Activated CD4-positive, alpha-beta T cell treated with anti-CD3 and anti-CD28 coated beads, Interleukin-2, amount 10 ng/mL, durations not matched to agents 24 days and 14 days (primary cell): ENCODE data around the gene ENAH. TPM values are rescaled to one million over a fixed set of nuclear protein-coding genes. Genes with fewer than 3 reads are reported as not detected.

Experiments
- DNase-seq: peaks from one replicate; pipeline ENCODE4 v3.0.0; 2022
- H3K27ac Mint-ChIP-seq: one replicate; pipeline ENCODE4 v1.8.0; 2022; ENCODE audit warnings: mild to moderate bottlenecking, mixed read lengths
- H3K27me3 Mint-ChIP-seq: one replicate; pipeline ENCODE4 v1.8.0; 2022; ENCODE audit warnings: mixed read lengths
- H3K36me3 Mint-ChIP-seq: one replicate; pipeline ENCODE4 v1.8.0; 2022; ENCODE audit warnings: low read depth, mild to moderate bottlenecking, mixed read lengths
- H3K4me1 Mint-ChIP-seq: one replicate; pipeline ENCODE4 v1.8.0; 2021; ENCODE audit warnings: mixed read lengths
- H3K4me3 Mint-ChIP-seq: one replicate; pipeline ENCODE4 v1.8.0; 2022; ENCODE audit warnings: mild to moderate bottlenecking, moderate library complexity, mixed read lengths
- H3K9me3 Mint-ChIP-seq: one replicate; pipeline ENCODE4 v1.8.0; 2021; ENCODE audit warnings: mixed read lengths
- intact Hi-C: fragments of 100-400 bp; cut with micrococcal nuclease; formaldehyde crosslinking; loops from one replicate; pipeline ENCODE4 v1.15.1; 2023
- total RNA-seq: library from RNA; stranded (reverse); gene quantifications from 2 replicates; pipeline ENCODE4 v1.2.3, GENCODE V29; 2022

The ENAH gene
- total RNA-seq, 1 donor from 2014 or later: 0.33 TPM

DNA sequence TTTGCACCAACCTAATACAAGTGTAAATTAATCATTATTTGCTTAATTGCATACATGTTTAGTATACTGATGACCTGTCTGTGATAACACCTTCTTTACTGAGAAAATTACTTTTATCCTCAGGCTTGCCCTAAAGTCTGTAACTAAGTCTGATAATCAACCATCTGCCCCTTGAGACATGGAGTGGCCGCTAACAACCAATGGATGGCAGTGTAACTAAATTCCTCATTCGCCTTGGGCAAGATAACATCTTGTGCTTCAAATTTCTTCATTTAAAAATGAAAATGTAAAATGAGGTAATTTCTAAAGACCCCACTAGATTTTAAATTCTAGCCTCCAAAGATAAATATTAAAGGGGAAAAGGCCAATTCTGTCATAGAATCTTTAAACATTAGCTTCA lies 85.1 kb downstream of the ENAH start:
- H3K27ac Mint-ChIP-seq: no peak overlapping the region
- H3K4me3 Mint-ChIP-seq: no peak overlapping the region
- intact Hi-C loops: no loop called here
- no peaks in the 10 kb centered on the region for H3K36me3 Mint-ChIP-seq
- no peaks in the 10 kb centered on the region for H3K9me3 Mint-ChIP-seq
- peaks cover 3% of the 10 kb centered on the region for H3K27me3 Mint-ChIP-seq
- H3K4me1 Mint-ChIP-seq: no peaks in the 10 kb centered on the region
- no peak for DNase-seq

DNA sequence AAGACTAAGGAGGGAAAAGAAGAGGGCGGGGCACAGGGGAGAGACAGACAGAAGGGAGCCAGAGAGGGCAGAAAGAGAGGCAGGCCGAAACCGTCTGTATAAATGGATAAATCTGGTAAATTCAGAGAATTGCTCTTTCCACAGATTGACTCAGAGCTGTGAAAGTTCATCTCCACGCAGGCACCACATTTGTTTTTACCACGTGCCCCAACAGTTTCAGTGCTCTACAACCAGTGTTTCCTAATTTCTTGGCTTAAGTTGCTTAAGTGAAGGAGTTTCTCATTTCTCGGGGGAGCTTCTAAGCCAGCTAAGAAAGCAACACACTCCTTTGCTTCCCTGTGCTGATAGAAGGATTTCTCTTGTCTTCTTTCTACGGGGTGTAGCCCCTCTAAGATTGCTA lies 87.1 kb downstream of the ENAH start:
- no peak overlapping the region for H3K27ac Mint-ChIP-seq
- H3K36me3 Mint-ChIP-seq: no peaks in the 10 kb centered on the region
- no peak for DNase-seq
- intact Hi-C loops: no loop called here
- H3K9me3 Mint-ChIP-seq: no peaks in the 10 kb centered on the region
- peaks cover 3% of the 10 kb centered on the region for H3K27me3 Mint-ChIP-seq
- no peak overlapping the region for H3K4me3 Mint-ChIP-seq
- H3K4me1 Mint-ChIP-seq: no peaks in the 10 kb centered on the region

DNA sequence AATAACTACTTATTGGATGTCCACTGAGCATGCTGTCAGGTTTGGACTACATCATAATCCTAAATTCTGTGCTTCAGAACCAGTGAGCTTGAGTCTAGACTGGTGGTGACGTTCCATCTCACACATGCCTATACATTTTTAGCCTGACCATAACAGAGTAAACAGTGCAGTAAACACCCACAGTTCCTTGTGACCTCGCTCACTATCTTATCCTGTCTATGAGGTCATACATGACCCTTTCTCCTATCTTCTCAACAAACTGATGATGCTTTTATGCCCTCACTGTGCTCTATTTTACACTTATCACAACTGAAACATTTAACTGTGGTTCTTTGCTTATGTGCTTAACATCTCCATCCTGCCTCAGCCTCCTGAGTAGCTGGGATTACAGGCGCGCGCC lies 91.2 kb downstream of the ENAH start:
- intact Hi-C loops: no loop called here
- Mint-ChIP-seq H3K27ac (no peak overlapping the region), H3K4me3 (no peak overlapping the region), H3K9me3 (no peaks in the 10 kb centered on the region), H3K4me1 (no peaks in the 10 kb centered on the region), H3K36me3 (no peaks in the 10 kb centered on the region), H3K27me3 (peaks cover 10% of the 10 kb centered on the region)
- DNase-seq: peak; percentile 34

DNA sequence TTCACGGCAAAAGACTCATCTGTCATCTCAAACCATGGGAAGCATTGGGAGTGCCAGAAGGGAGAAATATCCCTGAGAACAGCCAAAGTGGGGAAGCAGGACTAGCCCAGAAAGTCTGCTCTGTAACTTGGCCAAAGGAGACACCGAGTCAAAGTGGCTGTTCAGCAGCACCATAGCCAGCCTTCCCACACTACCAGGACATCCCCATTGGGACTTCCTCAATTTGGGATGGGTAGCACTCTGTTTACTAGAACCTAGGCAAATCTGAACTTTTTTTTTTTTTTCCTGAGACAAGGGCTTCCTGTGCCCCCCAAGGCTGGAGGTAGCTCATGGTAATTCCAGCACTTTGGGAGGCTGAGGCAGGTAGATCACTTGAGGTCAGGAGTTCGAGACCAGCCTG lies 93.0 kb downstream of the ENAH start:
- intact Hi-C loops: no loop called here
- Mint-ChIP-seq H3K36me3 (no peaks in the 10 kb centered on the region), H3K4me3 (no peak overlapping the region), H3K27me3 (peaks cover 11% of the 10 kb centered on the region), H3K9me3 (no peaks in the 10 kb centered on the region), H3K4me1 (no peaks in the 10 kb centered on the region), H3K27ac (no peak overlapping the region)
- DNase-seq: no peak

DNA sequence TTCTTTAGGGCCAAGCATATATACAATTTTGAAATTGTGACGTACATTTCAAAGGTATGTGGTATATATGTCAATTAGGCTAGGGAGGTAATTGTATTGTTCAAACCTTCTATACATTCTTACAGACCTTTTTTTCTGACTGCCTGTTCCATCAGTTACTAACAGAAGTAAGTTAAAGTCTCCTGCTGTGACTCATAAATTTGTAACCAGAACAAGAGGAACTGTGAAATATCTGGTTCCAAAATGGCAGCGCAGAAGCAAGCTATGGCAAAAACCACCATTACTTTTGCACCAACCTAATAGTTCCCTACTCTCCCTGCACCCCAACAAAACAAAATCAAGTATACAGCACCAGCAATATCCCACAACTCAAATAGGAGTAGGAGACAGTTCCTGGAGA lies 93.6 kb downstream of the ENAH start:
- Mint-ChIP-seq H3K4me1 (no peaks in the 10 kb centered on the region), H3K27ac (no peak overlapping the region), H3K36me3 (no peaks in the 10 kb centered on the region), H3K9me3 (no peaks in the 10 kb centered on the region), H3K27me3 (peaks cover 11% of the 10 kb centered on the region), H3K4me3 (no peak overlapping the region)
- intact Hi-C loops: no loop called here
- no peak for DNase-seq

DNA sequence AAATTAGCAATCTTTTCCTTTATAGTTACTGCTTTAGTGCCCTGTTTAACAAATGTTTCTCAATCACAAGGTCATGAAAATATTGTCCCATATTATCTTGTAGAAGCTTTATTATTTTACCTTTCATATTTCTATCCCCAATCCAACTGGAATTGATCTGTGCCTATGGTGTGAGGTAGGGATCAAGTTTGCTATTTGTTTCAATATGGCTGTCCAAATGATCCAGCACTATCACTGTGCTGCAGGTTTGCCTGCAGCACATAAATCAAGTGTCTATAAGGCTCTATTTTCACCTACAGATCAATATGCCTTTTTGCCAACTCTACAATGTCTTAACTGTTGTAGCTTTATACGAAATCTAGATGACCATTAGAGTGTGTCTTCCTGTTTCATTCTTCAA lies 96.2 kb downstream of the ENAH start:
- intact Hi-C loops: no loop called here
- DNase-seq: no peak
- Mint-ChIP-seq H3K27me3 (peaks cover 14% of the 10 kb centered on the region), H3K4me1 (no peaks in the 10 kb centered on the region), H3K4me3 (no peak overlapping the region), H3K27ac (no peak overlapping the region), H3K36me3 (no peaks in the 10 kb centered on the region), H3K9me3 (no peaks in the 10 kb centered on the region)

DNA sequence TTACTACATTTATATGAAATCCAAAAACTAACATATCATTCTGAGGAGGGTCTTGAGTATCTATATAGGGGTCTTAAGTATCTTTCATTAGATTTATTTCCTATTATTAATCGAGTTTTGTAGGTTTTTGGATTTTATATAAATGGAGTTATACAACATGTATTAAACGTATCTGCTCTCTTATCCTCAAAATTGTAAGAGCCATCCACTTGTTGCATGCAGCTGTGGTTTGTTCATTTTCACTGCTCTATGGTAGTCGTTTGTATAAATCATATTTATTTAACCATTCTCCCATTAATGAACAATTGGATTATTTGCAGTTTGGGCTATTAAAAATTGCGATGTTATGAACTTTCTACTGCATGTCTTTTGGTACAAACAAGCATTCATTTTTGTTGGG lies 97.1 kb downstream of the ENAH start:
- intact Hi-C loops: no loop called here

DNA sequence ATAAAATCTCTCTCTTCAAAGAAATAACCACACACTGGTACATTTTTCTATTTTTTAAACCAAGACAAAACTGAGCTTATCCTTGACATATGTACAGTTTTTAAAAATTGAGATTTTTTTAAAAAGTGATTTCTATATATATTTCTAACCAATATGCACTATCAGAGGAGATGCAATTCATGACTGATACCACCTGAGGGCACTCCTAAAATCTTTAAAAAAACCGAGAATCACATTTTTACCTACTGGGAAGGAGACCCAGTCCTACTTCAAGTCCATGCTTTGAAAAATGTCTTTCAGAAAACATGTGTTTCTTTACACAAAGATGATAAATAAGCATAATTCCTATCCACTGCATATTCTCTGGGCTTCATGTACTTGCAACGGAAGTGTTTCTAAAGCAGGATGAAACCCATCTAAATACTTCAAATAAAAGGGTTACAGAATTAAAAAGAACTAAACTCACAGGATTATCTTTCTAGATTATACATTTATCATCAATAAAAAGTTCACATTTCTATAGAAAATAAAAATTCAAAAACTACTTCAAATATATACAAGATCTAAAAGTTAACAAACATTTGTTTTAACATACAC lies 98.6 kb downstream of the ENAH start:
- H3K27me3 Mint-ChIP-seq: peaks cover 12% of the 10 kb centered on the region
- intact Hi-C loops: loop anchor here (1.0 to 5.0 kb wide), 3 partner anchors 79 to 423 kb away; no protein-coding TSS in a partner anchor
- H3K4me3 Mint-ChIP-seq: no peak overlapping the region
- no peaks in the 10 kb centered on the region for H3K4me1 Mint-ChIP-seq
- H3K36me3 Mint-ChIP-seq: no peaks in the 10 kb centered on the region
- H3K9me3 Mint-ChIP-seq: no peaks in the 10 kb centered on the region
- H3K27ac Mint-ChIP-seq: no peak overlapping the region
- no peak for DNase-seq

More for the DNA sequence above, 97.1 kb downstream of the ENAH start:
- Mint-ChIP-seq H3K27me3 (peaks cover 14% of the 10 kb centered on the region), H3K4me3 (no peak overlapping the region), H3K9me3 (no peaks in the 10 kb centered on the region), H3K27ac (no peak overlapping the region), H3K4me1 (no peaks in the 10 kb centered on the region), H3K36me3 (no peaks in the 10 kb centered on the region)
- no peak for DNase-seq

DNA sequence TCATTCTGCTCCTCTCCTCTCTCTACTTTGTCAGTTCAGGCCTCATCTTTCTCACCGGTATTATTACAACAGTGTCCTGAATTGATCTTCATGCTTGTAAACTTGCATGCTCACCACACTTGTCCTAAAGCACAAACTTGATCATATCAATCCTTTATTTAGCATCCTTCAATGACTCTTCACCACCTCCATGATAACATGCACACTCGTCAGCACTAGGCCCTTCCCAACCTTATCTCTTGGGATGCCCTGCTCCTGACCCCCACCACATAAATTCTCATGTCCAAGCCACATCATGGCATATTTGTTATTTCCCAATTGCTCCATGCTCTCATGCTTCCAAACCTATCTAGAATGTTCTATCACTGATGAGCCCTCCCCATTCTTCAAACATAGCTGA lies 103.1 kb downstream of the ENAH start:
- intact Hi-C loops: loop anchor here (5.0 kb wide), 2 partner anchors 362 to 427 kb away; no protein-coding TSS in a partner anchor
- no peak for DNase-seq
- no peaks in the 10 kb centered on the region for H3K36me3 Mint-ChIP-seq
- H3K27me3 Mint-ChIP-seq: peaks cover 5% of the 10 kb centered on the region
- no peak overlapping the region for H3K4me3 Mint-ChIP-seq
- no peak overlapping the region for H3K27ac Mint-ChIP-seq
- H3K9me3 Mint-ChIP-seq: no peaks in the 10 kb centered on the region
- H3K4me1 Mint-ChIP-seq: no peaks in the 10 kb centered on the region

DNA sequence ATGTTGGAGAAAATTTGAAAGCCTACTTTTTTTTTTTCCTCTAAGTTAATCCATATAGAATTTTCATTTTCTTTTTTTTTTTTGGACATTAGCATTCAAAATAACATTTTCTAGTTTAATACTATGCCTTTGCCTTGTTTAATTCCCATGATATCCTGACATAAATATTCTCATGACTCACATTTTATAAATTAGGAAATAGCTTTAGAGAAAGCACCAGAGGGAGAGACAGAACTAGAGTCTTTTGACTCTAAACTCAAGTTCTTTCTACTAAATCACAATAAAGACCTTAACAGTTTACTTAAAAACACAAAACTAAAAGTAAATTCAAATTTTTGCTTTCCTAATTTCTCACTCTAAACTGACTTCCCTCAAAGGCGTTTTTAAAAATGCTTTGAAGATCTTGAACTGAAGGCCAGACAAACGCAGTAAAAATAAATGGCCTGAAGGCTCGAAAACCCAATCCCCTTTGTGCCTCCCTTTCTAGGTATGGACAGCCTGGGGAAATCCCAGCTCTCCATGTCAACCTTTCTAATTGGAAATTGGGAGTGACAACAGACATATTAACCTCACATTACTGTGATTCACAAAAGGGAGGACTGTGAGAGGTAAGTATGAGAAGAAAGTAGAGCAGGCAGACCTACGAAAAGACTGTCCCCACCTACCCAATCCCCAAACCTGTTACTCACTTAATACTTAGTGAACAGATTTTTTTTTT lies 104.6 kb downstream of the ENAH start:
- Mint-ChIP-seq H3K4me1 (no peaks in the 10 kb centered on the region), H3K4me3 (no peak overlapping the region), H3K36me3 (no peaks in the 10 kb centered on the region), H3K27ac (no peak overlapping the region), H3K27me3 (peaks cover 4% of the 10 kb centered on the region), H3K9me3 (no peaks in the 10 kb centered on the region)
- DNase-seq: no peak
- intact Hi-C loops: no loop called here

DNA sequence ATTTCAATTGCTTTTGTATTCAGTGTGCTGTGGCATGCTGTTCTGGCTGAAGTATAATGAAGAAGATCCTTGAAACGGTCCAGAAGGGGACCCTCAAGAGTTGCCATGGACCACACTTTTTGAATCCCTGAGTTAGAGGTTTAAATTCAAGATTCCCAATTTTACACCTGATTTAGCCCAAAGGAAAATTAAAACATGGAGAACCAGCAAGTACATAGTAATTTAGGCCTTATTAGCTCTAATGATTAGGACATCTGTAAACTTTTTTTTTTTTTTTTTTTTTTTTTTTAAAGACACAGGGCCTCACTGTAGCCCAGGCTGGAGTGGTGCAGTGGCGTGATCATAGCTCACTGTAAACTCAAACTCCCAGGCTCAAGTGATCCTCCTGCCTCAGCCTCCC lies 107.3 kb downstream of the ENAH start:
- Mint-ChIP-seq H3K36me3 (no peaks in the 10 kb centered on the region), H3K9me3 (no peaks in the 10 kb centered on the region), H3K4me1 (no peaks in the 10 kb centered on the region), H3K27ac (no peak overlapping the region), H3K4me3 (no peak overlapping the region), H3K27me3 (peaks cover 5% of the 10 kb centered on the region)
- DNase-seq: no peak
- intact Hi-C loops: no loop called here

DNA sequence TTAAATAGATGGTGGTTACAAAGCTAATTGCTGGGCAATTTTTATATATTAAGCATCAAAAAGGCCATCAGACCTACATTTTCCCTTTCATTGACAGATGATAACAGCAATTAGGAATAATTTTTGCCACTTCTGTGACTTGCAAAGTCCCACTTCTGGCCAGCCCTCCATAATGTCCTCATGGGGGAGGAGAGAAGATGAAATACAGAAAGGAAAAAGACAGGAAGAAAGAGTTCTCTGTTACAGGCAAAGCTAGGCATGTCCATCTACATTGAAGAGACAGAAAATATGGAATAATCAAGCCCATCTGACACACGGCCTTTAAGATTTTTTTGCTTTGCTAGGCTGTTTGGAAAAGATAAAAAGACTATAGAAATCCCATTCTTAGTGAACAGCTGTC lies 108.0 kb downstream of the ENAH start:
- Mint-ChIP-seq H3K4me1 (no peaks in the 10 kb centered on the region), H3K9me3 (no peaks in the 10 kb centered on the region), H3K27me3 (peaks cover 4% of the 10 kb centered on the region), H3K4me3 (no peak overlapping the region), H3K27ac (no peak overlapping the region), H3K36me3 (no peaks in the 10 kb centered on the region)
- intact Hi-C loops: no loop called here
- DNase-seq: no peak

DNA sequence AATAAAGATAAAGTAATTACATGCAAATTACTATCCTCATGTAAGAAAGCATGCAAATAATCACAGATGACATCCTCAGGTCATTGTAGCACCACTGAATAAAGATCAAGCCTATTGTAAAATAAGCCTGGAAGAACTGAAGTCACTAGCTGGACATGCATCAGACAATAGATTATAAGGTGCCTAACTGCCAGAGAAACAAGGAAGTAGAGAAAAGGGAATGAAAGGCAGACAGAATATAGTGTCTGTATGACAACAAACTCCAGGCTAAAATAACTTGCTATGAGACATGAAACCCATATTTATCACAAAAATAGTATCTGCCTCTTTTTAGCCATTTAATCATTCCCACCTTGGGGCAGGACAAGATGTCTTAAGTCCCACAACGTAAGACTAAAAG lies 108.7 kb downstream of the ENAH start:
- no peak overlapping the region for H3K27ac Mint-ChIP-seq
- no peak for DNase-seq
- H3K27me3 Mint-ChIP-seq: peaks cover 6% of the 10 kb centered on the region
- intact Hi-C loops: no loop called here
- no peaks in the 10 kb centered on the region for H3K36me3 Mint-ChIP-seq
- H3K4me3 Mint-ChIP-seq: no peak overlapping the region
- H3K4me1 Mint-ChIP-seq: no peaks in the 10 kb centered on the region
- H3K9me3 Mint-ChIP-seq: no peaks in the 10 kb centered on the region

DNA sequence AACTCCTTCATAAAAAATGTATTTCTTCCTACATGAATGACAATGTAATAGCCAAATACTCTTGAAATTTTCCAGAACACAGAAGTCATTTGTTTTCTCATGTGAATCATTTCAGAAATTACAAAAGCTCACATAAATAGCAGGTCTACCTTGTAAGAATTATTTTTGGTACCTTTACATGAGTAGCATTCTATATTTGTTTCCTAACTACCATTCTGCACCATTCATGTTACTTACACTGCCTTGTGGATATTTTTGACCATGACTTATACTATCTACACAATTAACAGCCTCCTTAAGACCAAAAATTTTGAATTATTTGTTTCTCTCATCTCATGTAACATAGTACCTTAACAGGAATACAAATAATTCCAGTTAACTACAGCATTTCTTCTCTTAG lies 109.6 kb downstream of the ENAH start:
- H3K36me3 Mint-ChIP-seq: no peaks in the 10 kb centered on the region
- H3K4me3 Mint-ChIP-seq: no peak overlapping the region
- no peak for DNase-seq

DNA sequence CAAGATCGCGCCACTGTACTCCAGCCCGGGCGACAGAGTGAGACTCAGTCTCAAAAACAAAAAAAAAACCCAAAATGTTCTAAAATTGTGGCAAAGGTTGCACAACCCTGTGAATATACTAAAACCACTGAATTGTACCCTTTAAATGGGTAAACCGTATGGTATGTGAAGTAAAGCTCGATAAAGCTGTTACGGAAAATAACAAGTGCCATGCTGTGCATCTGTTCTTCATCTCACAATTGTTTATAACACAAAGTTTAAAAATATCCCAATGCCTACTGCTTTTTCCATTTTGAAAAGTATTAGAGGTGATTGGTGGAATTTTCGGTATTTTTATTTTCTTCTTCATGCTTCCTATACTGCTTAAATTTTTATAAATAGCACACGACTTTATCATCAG lies 111.5 kb downstream of the ENAH start:
- Mint-ChIP-seq H3K27me3 (peaks cover 18% of the 10 kb centered on the region), H3K9me3 (no peaks in the 10 kb centered on the region), H3K4me3 (no peak overlapping the region), H3K27ac (no peak overlapping the region), H3K36me3 (no peaks in the 10 kb centered on the region), H3K4me1 (no peaks in the 10 kb centered on the region)
- intact Hi-C loops: no loop called here
- DNase-seq: no peak

More for the DNA sequence above, 109.6 kb downstream of the ENAH start:
- H3K4me1 Mint-ChIP-seq: no peaks in the 10 kb centered on the region
- intact Hi-C loops: no loop called here
- H3K9me3 Mint-ChIP-seq: no peaks in the 10 kb centered on the region
- peaks cover 14% of the 10 kb centered on the region for H3K27me3 Mint-ChIP-seq
- H3K27ac Mint-ChIP-seq: no peak overlapping the region
